ENCODE measurements around the gene KCNQ5. TPM values are rescaled to one million over a fixed set of nuclear protein-coding genes. Genes with fewer than 3 reads are reported as not detected.

KCNQ5 gene
- total RNA-seq, 1 experiment from 2014 or later: 17.8 TPM

GRCh38 chr6:72826744-72827438 lies 205.0 kb downstream of the KCNQ5 start:
- CTCF ChIA-PET: no interaction called here
- no TSS peak for BruUV-seq (replicated peaks)
- POLR2A ChIA-PET (ENCODE audit: low non-redundant PET): no interaction called here
- Histone ChIP-seq H3K36me3 (ENCODE audit: insufficient read depth, low read length, poor library complexity, severe bottlenecking) (no peaks in the 10 kb centered on the region), H3K27me3 (replicated peaks; ENCODE audit: insufficient read depth, low read depth, low read length, poor library complexity) (no peaks in the 10 kb centered on the region), H3K4me1 (ENCODE audit: insufficient read depth, low read length, poor library complexity, severe bottlenecking) (no peaks in the 10 kb centered on the region), H3K4me3 (ENCODE audit: low read depth, low read length, poor library complexity, severe bottlenecking) (no peak overlapping the region), H3K9me3 (ENCODE audit: low read depth, low read length, poor library complexity, severe bottlenecking) (peaks cover 7% of the 10 kb centered on the region), H3K27ac (ENCODE audit: low read depth, low read length, poor library complexity, severe bottlenecking) (no peak overlapping the region)
- intact Hi-C loops (cut with micrococcal nuclease; ENCODE audit: unreplicated experiment): no loop called here
- no peak for DNase-seq (ENCODE audit: low spot score)
- TF ChIP-seq EZH2 (IDR thresholded peaks at IDR 0.05; ENCODE audit: borderline replicate concordance, low read depth, low read length, poor library complexity, severe bottlenecking) (no peak), CTCF (conservative IDR thresholded peaks at IDR 0.05; ENCODE audit: low read depth, low read length) (no peak)

GRCh38 chr6:72828904-72829303 lies 207.0 kb downstream of the KCNQ5 start:
- Histone ChIP-seq H3K9me3 (ENCODE audit: low read depth, low read length, poor library complexity, severe bottlenecking) (peaks cover 7% of the 10 kb centered on the region), H3K4me1 (ENCODE audit: insufficient read depth, low read length, poor library complexity, severe bottlenecking) (no peaks in the 10 kb centered on the region), H3K4me3 (ENCODE audit: low read depth, low read length, poor library complexity, severe bottlenecking) (no peak overlapping the region), H3K27ac (ENCODE audit: low read depth, low read length, poor library complexity, severe bottlenecking) (no peak overlapping the region), H3K27me3 (replicated peaks; ENCODE audit: insufficient read depth, low read depth, low read length, poor library complexity) (no peaks in the 10 kb centered on the region), H3K36me3 (ENCODE audit: insufficient read depth, low read length, poor library complexity, severe bottlenecking) (no peaks in the 10 kb centered on the region)
- no peak for DNase-seq (ENCODE audit: low spot score)
- ChIA-PET CTCF (no interaction called here), POLR2A (ENCODE audit: low non-redundant PET) (no interaction called here)
- intact Hi-C loops (cut with micrococcal nuclease; ENCODE audit: unreplicated experiment): no loop called here
- TF ChIP-seq EZH2 (IDR thresholded peaks at IDR 0.05; ENCODE audit: borderline replicate concordance, low read depth, low read length, poor library complexity, severe bottlenecking): no peak
- no peak for TF ChIP-seq CTCF (conservative IDR thresholded peaks at IDR 0.05; ENCODE audit: low read depth, low read length)
- BruUV-seq (replicated peaks): no TSS peak

- no TSS peak for BruUV-seq (replicated peaks)
- ChIA-PET CTCF (no interaction called here), POLR2A (ENCODE audit: low non-redundant PET) (no interaction called here)
- TF ChIP-seq EZH2 (IDR thresholded peaks at IDR 0.05; ENCODE audit: borderline replicate concordance, low read depth, low read length, poor library complexity, severe bottlenecking) (no peak), CTCF (conservative IDR thresholded peaks at IDR 0.05; ENCODE audit: low read depth, low read length) (no peak)
- Histone ChIP-seq H3K9me3 (ENCODE audit: low read depth, low read length, poor library complexity, severe bottlenecking) (peaks cover 7% of the 10 kb centered on the region), H3K27ac (ENCODE audit: low read depth, low read length, poor library complexity, severe bottlenecking) (no peak overlapping the region), H3K4me3 (ENCODE audit: low read depth, low read length, poor library complexity, severe bottlenecking) (no peak overlapping the region), H3K27me3 (replicated peaks; ENCODE audit: insufficient read depth, low read depth, low read length, poor library complexity) (no peaks in the 10 kb centered on the region), H3K4me1 (ENCODE audit: insufficient read depth, low read length, poor library complexity, severe bottlenecking) (peaks cover 6% of the 10 kb centered on the region), H3K36me3 (ENCODE audit: insufficient read depth, low read length, poor library complexity, severe bottlenecking) (no peaks in the 10 kb centered on the region)
- intact Hi-C loops (cut with micrococcal nuclease; ENCODE audit: unreplicated experiment): no loop called here
- DNase-seq (ENCODE audit: low spot score): no peak
Measured at GRCh38 chr6:72832271-72832670, 210.4 kb downstream of the KCNQ5 start.
